ENCODE measurements around the gene CLEC4G.
"Not testable (repeated sequence)": the region's sequence is repeated elsewhere in the genome, so short reads cannot be mapped to it uniquely, and the experiment has no call there.

CLEC4G gene

DNA sequence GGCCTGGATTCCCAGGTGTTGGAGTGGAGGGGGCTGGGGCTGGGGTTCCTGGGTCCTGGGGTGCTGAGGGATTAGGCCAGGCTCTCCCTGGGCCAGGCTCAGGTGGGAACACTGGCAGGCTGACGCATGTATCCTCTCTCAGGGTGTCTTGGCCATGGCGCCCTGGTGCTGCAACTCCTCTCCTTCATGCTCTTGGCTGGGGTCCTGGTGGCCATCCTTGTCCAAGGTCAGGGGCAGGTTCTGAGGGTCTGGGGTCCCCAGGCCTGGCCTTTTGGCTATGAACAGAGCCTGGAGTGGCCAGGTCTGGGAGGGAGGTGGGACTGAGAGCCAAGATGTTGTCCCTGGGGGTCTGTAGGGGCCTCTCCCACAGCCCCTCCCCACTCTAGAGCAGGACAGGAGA is 33.1 kb upstream of the CLEC4G start:
- not testable (repeated sequence) for H3K4me1 ChIP-seq (ENCODE audit: control insufficient read depth, insufficient read depth, low read length); H3K27ac ChIP-seq (ENCODE audit: low read depth, low read length); H3K36me3 ChIP-seq (ENCODE audit: control insufficient read depth, insufficient read depth, low read length); H3K9me3 ChIP-seq (ENCODE audit: control insufficient read depth, insufficient read depth, low read depth, low read length); H3K9ac ChIP-seq (ENCODE audit: low read length); H3K4me3 ChIP-seq (ENCODE audit: low read depth, low read length)
- H3K27me3 ChIP-seq (ENCODE audit: control insufficient read depth, insufficient read depth, low read length) = peaks cover 39% of the 10 kb centered on the region; the same call in 1 of the 2 replicates

DNA sequence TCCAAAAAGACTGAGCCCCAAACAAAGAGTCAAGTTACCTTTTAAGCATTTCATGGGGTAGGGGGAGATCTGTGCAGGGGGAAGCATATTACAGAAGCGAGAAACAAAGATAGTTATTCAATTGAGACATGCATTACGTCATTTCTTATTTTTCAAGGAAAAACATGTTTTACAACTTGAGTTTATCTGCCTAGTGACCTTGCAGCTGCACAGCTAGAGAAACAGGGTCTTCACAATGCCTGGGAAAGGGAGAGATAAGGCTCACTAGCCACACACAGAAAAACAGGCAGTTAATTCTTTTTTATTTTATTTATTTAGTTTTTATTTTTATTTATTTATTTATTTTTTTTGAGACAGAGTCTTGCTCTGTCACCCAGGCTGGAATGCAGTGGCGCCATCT is 32.2 kb upstream of the CLEC4G start:
- not testable (repeated sequence) for H3K4me3 ChIP-seq (ENCODE audit: low read depth, low read length); H3K4me1 ChIP-seq (ENCODE audit: control insufficient read depth, insufficient read depth, low read length); H3K27ac ChIP-seq (ENCODE audit: low read depth, low read length); H3K9ac ChIP-seq (ENCODE audit: low read length); H3K36me3 ChIP-seq (ENCODE audit: control insufficient read depth, insufficient read depth, low read length)
- Histone ChIP-seq H3K27me3 (ENCODE audit: control insufficient read depth, insufficient read depth, low read length) (peaks cover 33% of the 10 kb centered on the region; the same call in 1 of the 2 replicates), H3K9me3 (ENCODE audit: control insufficient read depth, insufficient read depth, low read depth, low read length) (peaks cover 11% of the 10 kb centered on the region; the same call in 1 of the 2 replicates)

DNA sequence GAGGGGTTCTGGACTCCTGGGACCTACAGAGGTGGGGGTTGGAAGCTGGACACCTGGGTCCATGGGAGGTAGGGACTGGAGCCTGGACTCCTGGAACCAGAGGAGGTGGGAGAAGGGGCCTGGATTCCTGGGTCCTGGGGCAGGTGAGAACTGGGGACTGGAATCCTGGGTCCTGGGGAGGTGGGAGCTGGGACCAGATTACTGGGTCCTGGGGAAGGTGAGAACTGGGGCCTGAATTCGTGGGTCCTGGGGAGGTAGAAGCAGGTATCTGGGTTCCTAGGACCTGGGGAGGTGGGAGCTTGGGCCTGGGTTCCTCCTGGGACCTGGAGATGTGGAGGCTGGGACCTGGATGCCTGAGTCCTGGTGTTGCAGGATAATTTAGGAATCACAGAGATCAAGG is 31.8 kb upstream of the CLEC4G start:
- Histone ChIP-seq H3K4me1 (ENCODE audit: control insufficient read depth, insufficient read depth, low read length) (no peaks in the 10 kb centered on the region), H3K9me3 (ENCODE audit: control insufficient read depth, insufficient read depth, low read depth, low read length) (peaks cover 11% of the 10 kb centered on the region), H3K36me3 (ENCODE audit: control insufficient read depth, insufficient read depth, low read length) (no peaks in the 10 kb centered on the region), H3K4me3 (ENCODE audit: low read depth, low read length) (no peak overlapping the region), H3K27me3 (ENCODE audit: control insufficient read depth, insufficient read depth, low read length) (peaks cover 29% of the 10 kb centered on the region; the same call in 1 of the 2 replicates), H3K27ac (ENCODE audit: low read depth, low read length) (no peak overlapping the region), H3K9ac (ENCODE audit: low read length) (no peak overlapping the region)

DNA sequence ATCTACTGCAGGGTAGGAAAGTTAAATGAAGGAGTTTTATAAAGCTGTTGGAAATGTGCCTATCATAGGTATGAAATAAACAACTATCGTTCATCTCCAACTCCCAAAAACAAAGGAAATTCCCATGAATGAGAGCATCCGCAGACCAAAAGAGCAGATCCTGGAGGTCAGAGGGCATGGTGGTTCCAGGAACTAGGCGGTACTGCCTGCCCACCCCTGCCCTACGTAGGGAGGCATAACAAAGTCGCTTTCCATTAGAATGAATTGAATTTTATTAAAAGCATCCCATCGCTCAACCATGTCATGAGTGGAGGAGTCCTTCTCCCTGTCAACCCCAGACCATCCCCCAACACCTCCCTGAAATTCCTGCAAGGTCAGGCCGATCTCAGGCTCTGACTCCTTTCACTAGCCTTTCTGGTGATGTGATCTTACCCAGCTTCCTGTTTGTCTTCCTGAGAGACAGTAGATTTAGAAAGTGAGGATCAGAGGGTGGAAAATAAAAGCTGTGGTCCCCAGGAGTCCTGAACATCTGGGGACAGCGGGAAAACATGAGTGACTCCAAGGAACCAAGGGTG is 30.9 kb upstream of the CLEC4G start, which contains the start of gene CLEC4M:
TSS of gene CLEC4M (plus strand) at position 525 of the 575 bp plus-strand sequence. CDS start at position 549, 24 bp downstream.
- H3K4me3 ChIP-seq (ENCODE audit: low read depth, low read length) = no peak within 1 kb of the TSS
- no peaks in the 10 kb centered on the region for H3K36me3 ChIP-seq (ENCODE audit: control insufficient read depth, insufficient read depth, low read length)
- no peak within 1 kb of the TSS for H3K27ac ChIP-seq (ENCODE audit: low read depth, low read length)
- peaks cover 23% of the 10 kb centered on the region; the same call in 1 of the 2 replicates for H3K27me3 ChIP-seq (ENCODE audit: control insufficient read depth, insufficient read depth, low read length)
- H3K9me3 ChIP-seq (ENCODE audit: control insufficient read depth, insufficient read depth, low read depth, low read length) = peaks cover 20% of the 10 kb centered on the region
- no peak within 1 kb of the TSS for H3K9ac ChIP-seq (ENCODE audit: low read length)
- H3K4me1 ChIP-seq (ENCODE audit: control insufficient read depth, insufficient read depth, low read length) = no peaks in the 10 kb centered on the region

DNA sequence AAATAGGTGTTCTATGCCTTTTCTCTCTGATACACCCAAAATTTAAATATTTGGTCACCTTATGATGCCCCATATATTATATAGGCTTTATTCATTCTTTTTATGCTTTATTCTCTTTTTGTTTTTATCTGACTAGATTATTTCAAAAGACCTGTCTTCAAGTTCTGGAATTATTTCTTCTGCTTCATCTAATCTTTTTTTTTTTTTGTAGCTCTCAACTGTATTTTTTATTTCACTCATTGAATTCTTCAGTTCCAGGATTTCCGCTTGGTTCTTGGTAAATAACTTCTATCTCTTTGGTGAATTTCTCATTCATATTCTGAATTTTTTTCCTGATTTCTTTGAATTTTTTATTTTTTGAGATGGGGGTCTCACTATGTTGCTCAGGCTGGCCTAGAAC is 27.2 kb upstream of the CLEC4G start:
- Histone ChIP-seq H3K4me1 (ENCODE audit: control insufficient read depth, insufficient read depth, low read length) (no peaks in the 10 kb centered on the region), H3K9ac (ENCODE audit: low read length) (no peak overlapping the region), H3K4me3 (ENCODE audit: low read depth, low read length) (no peak overlapping the region), H3K9me3 (ENCODE audit: control insufficient read depth, insufficient read depth, low read depth, low read length) (peaks cover 45% of the 10 kb centered on the region), H3K27ac (ENCODE audit: low read depth, low read length) (no peak overlapping the region), H3K36me3 (ENCODE audit: control insufficient read depth, insufficient read depth, low read length) (no peaks in the 10 kb centered on the region), H3K27me3 (ENCODE audit: control insufficient read depth, insufficient read depth, low read length) (no peaks in the 10 kb centered on the region; the same call in 1 of the 2 replicates)

DNA sequence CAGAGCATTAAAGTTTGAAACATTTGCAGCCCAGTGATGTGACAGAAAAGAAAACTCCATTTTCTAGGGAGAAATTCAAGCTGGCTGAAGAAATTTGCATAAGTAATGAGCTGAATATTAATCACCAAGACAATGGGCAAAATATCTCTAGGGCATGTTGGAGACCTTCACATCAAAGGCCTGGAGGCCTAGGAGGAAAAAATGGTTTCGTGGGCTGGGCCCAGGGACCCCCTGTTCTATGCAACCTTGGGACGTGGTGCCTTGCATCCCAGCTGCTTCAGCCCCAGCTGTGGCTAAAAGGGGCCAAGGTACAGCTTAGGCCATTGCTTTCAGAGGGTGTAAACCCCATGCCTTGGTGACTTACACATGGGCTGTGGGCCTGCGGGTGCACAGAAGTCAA is 25.4 kb upstream of the CLEC4G start:
- no peaks in the 10 kb centered on the region for H3K4me1 ChIP-seq (ENCODE audit: control insufficient read depth, insufficient read depth, low read length)
- H3K9ac ChIP-seq (ENCODE audit: low read length) = no peak overlapping the region
- H3K36me3 ChIP-seq (ENCODE audit: control insufficient read depth, insufficient read depth, low read length) = no peaks in the 10 kb centered on the region
- no peak overlapping the region for H3K4me3 ChIP-seq (ENCODE audit: low read depth, low read length)
- H3K27ac ChIP-seq (ENCODE audit: low read depth, low read length) = no peak overlapping the region
- no peaks in the 10 kb centered on the region; the same call in 1 of the 2 replicates for H3K27me3 ChIP-seq (ENCODE audit: control insufficient read depth, insufficient read depth, low read length)
- H3K9me3 ChIP-seq (ENCODE audit: control insufficient read depth, insufficient read depth, low read depth, low read length) = peaks cover 48% of the 10 kb centered on the region

DNA sequence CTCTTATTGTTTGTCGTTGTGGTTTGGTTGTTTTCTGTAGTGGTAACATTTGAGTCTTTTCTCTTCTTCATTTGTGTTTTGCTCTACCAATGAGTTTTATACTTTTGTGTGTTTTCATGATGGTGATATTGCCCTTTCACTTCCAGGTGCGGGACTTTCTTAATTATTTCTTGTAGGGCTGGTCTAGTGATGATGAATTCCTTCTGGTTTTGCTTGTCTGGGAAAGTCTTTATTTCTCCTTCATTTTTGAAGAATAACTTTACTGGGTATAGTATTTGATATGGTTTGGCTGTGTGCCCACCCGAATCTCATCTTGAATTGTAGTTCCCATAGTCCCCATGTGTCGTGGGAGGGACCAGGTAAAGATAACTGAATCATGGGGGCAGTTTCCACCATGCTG is 24.3 kb upstream of the CLEC4G start:
- no peaks in the 10 kb centered on the region for H3K36me3 ChIP-seq (ENCODE audit: control insufficient read depth, insufficient read depth, low read length)
- no peak overlapping the region for H3K27ac ChIP-seq (ENCODE audit: low read depth, low read length)
- H3K9ac ChIP-seq (ENCODE audit: low read length) = no peak overlapping the region
- H3K27me3 ChIP-seq (ENCODE audit: control insufficient read depth, insufficient read depth, low read length) = no peaks in the 10 kb centered on the region
- no peak overlapping the region for H3K4me3 ChIP-seq (ENCODE audit: low read depth, low read length)
- H3K9me3 ChIP-seq (ENCODE audit: control insufficient read depth, insufficient read depth, low read depth, low read length) = peaks cover 48% of the 10 kb centered on the region
- H3K4me1 ChIP-seq (ENCODE audit: control insufficient read depth, insufficient read depth, low read length) = no peaks in the 10 kb centered on the region

DNA sequence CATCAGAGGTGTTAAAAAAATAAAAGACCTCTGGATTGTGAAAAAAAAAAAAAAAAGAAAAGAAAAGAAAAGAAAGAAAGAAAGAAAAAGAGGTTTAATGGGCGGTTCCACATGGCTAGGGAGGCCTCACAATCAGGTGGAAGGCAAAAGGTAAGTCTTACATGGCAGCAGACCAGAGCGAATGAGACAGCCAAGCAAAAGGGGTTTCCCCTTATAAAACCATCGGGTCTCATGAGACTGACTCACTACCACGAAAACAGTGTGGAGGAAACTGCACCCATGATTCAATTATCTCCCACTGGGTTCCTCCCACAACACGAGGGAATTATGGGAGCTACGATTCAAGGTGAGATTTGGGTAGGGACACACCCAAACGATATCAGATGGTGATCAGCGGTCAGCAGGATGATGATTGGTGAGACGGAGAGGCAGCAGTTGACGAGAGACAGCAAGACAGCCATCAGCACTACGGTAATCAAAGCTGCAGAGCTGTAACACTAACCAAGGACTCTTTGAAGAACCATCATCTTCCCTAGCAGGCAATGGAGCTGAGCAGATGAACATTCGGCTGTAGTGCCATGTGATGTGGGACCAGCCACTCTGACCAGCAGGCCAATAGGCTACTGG is 19.4 kb upstream of the CLEC4G start:
- H3K9me3 ChIP-seq (ENCODE audit: control insufficient read depth, insufficient read depth, low read depth, low read length) = peaks cover 13% of the 10 kb centered on the region
- H3K36me3 ChIP-seq (ENCODE audit: control insufficient read depth, insufficient read depth, low read length) = no peaks in the 10 kb centered on the region
- no peak overlapping the region for H3K27ac ChIP-seq (ENCODE audit: low read depth, low read length)
- no peak overlapping the region for H3K9ac ChIP-seq (ENCODE audit: low read length)
- H3K27me3 ChIP-seq (ENCODE audit: control insufficient read depth, insufficient read depth, low read length) = peaks cover 5% of the 10 kb centered on the region; the same call in 1 of the 2 replicates
- H3K4me3 ChIP-seq (ENCODE audit: low read depth, low read length) = no peak overlapping the region
- peaks cover 7% of the 10 kb centered on the region; the same call in 1 of the 2 replicates for H3K4me1 ChIP-seq (ENCODE audit: control insufficient read depth, insufficient read depth, low read length)

DNA sequence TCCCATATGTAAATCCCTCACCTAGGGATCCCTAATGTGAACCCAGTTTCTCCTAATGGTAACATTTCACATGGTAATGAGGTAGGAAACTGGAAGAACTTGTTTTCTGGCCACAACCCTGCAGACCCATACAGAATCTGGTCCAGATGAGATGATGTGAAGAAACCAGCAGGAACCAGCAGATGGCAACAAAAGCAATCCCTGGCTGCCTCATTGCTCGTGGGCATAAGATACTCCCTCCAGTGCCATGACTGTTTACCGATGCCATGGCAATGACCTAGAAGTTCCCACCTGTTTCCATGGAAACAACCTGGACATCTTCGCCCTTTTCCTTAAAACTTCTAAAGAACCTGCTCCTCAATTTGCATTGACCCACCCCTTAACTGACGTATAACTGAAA is 16.8 kb upstream of the CLEC4G start:
- no peak overlapping the region for H3K27ac ChIP-seq (ENCODE audit: low read depth, low read length)
- no peak overlapping the region for H3K4me3 ChIP-seq (ENCODE audit: low read depth, low read length)
- H3K27me3 ChIP-seq (ENCODE audit: control insufficient read depth, insufficient read depth, low read length) = peaks cover 20% of the 10 kb centered on the region
- H3K9ac ChIP-seq (ENCODE audit: low read length) = no peak overlapping the region
- H3K9me3 ChIP-seq (ENCODE audit: control insufficient read depth, insufficient read depth, low read depth, low read length) = no peaks in the 10 kb centered on the region; the same call in 1 of the 2 replicates
- H3K36me3 ChIP-seq (ENCODE audit: control insufficient read depth, insufficient read depth, low read length) = no peaks in the 10 kb centered on the region
- H3K4me1 ChIP-seq (ENCODE audit: control insufficient read depth, insufficient read depth, low read length) = peaks cover 7% of the 10 kb centered on the region; the same call in 1 of the 2 replicates

DNA sequence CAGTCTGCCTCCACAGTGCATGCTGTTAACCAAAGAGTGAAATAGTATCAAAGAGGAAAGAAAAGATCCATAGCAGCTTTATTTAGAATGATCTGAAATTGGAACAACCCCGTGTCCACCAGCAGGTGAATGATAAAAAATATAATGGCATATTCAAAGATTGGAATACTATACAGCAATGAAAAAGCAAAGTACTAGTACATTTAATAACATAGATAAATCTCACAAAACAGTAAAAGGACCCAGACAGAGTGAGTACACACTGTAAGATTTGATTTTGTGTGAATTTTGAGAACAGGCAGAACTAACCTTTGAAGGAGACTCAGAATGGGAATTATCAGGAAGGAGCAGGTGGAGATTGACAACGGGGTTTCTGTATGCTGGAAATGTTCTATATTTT is 16.3 kb upstream of the CLEC4G start:
- Histone ChIP-seq H3K27ac (ENCODE audit: low read depth, low read length) (no peak overlapping the region), H3K9me3 (ENCODE audit: control insufficient read depth, insufficient read depth, low read depth, low read length) (no peaks in the 10 kb centered on the region; the same call in 1 of the 2 replicates), H3K27me3 (ENCODE audit: control insufficient read depth, insufficient read depth, low read length) (peaks cover 26% of the 10 kb centered on the region), H3K9ac (ENCODE audit: low read length) (no peak overlapping the region), H3K4me3 (ENCODE audit: low read depth, low read length) (no peak overlapping the region), H3K4me1 (ENCODE audit: control insufficient read depth, insufficient read depth, low read length) (peaks cover 7% of the 10 kb centered on the region; the same call in 1 of the 2 replicates), H3K36me3 (ENCODE audit: control insufficient read depth, insufficient read depth, low read length) (no peaks in the 10 kb centered on the region)
